ENCODE measurements around the gene PAQR5. TPM values are rescaled to one million over a fixed set of nuclear protein-coding genes. Genes with fewer than 3 reads are reported as not detected.

The PAQR5 gene
- total and polyA plus RNA-seq, 2 donors (not counting 3 experiments of a cell fraction or from before 2014, with no cell fraction given) = 0.08 to 0.09 TPM

DNA sequence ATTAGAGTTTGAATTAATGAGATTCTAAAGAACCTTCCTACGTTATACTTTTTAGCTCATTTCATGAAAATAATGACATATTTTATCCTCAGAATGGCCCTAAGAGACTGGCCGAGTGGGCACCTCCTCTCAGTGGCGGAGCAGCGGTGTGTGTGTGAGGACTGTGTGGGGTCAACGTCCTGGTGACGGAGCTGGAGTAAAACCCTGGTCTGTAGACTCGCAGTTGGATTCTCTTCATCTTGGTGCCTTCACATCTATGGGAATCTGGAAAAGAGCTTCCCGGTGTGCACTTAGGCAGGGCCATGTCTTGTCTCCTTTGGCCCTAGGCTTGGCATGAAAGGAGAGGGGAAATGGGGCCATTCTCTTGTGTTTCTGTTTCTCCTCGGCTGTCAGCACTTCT lies 21.4 kb upstream of the PAQR5 start:
- dilution Hi-C loops (cut with MboI; ENCODE audit: extremely low pct_ligation_motif_present, low sequenced_read_pairs) (no loop called here), intact Hi-C loops (cut with micrococcal nuclease) (no loop called here)
- Histone ChIP-seq H3K27ac (ENCODE audit: insufficient read depth, low read depth, low read length) (no peak overlapping the region), H3K9ac (replicated peaks; ENCODE audit: extremely low read depth, insufficient read depth, low read length) (no peak overlapping the region), H3K36me3 (ENCODE audit: control insufficient read depth in 2 of 2, extremely low read depth in 1 of 2, insufficient read depth in 2 of 2, low read length in 2 of 2) (no peaks in the 10 kb centered on the region), H3K4me2 (ENCODE audit: insufficient read depth, low read length) (no peak overlapping the region), H3K9me3 (replicated peaks; ENCODE audit: control insufficient read depth, insufficient read depth, low read length) (no peaks in the 10 kb centered on the region), H3K9me1 (replicated peaks; ENCODE audit: control insufficient read depth, extremely low read depth, insufficient read depth, low read length) (no peaks in the 10 kb centered on the region), H2AFZ (ENCODE audit: low read depth, low read length) (no peak overlapping the region), H3K27me3 (ENCODE audit: control insufficient read depth in 2 of 2, insufficient read depth in 2 of 2, low read length in 2 of 2) (no peaks in the 10 kb centered on the region), H4K20me1 (replicated peaks; ENCODE audit: control insufficient read depth, extremely low read depth, insufficient read depth, low read length) (no peaks in the 10 kb centered on the region), H3K4me3 (replicated peaks in 1 of 3; ENCODE audit: insufficient read depth in 1 of 3, low read depth in 1 of 3, low read length in 3 of 3) (no peak overlapping the region), H3K79me2 (ENCODE audit: control insufficient read depth, insufficient read depth, low read length) (no peaks in the 10 kb centered on the region), H3K4me1 (ENCODE audit: control insufficient read depth, extremely low read depth, insufficient read depth, low read length) (no peaks in the 10 kb centered on the region)
- FAIRE-seq = no peak
- TF ChIP-seq, protein P1, sequence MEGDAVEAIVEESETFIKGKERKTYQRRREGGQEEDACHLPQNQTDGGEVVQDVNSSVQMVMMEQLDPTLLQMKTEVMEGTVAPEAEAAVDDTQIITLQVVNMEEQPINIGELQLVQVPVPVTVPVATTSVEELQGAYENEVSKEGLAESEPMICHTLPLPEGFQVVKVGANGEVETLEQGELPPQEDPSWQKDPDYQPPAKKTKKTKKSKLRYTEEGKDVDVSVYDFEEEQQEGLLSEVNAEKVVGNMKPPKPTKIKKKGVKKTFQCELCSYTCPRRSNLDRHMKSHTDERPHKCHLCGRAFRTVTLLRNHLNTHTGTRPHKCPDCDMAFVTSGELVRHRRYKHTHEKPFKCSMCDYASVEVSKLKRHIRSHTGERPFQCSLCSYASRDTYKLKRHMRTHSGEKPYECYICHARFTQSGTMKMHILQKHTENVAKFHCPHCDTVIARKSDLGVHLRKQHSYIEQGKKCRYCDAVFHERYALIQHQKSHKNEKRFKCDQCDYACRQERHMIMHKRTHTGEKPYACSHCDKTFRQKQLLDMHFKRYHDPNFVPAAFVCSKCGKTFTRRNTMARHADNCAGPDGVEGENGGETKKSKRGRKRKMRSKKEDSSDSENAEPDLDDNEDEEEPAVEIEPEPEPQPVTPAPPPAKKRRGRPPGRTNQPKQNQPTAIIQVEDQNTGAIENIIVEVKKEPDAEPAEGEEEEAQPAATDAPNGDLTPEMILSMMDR (IDR thresholded peaks at IDR 0.05; ENCODE audit: extremely low read depth in 1 of 2, insufficient read depth in 1 of 2, low read depth in 1 of 2, low read length in 2 of 2) = no peak
- no peak for TF ChIP-seq MYC (IDR thresholded peaks at IDR 0.05; ENCODE audit: low read depth, low read length)
- no peak for TF ChIP-seq GATA2 (IDR thresholded peaks at IDR 0.05; ENCODE audit: insufficient read depth, insufficient read length, low read depth, low read length)
- no peak for TF ChIP-seq FOS (IDR thresholded peaks at IDR 0.05; ENCODE audit: borderline replicate concordance, insufficient read depth, low read length)
- TF ChIP-seq JUN (IDR thresholded peaks at IDR 0.05; ENCODE audit: borderline replicate concordance, insufficient read depth, insufficient read length, low read depth) = no peak
- no peak for TF ChIP-seq POLR2A (IDR thresholded peaks at IDR 0.05; ENCODE audit: low read depth, low read length)
- TF ChIP-seq, protein P2, sequence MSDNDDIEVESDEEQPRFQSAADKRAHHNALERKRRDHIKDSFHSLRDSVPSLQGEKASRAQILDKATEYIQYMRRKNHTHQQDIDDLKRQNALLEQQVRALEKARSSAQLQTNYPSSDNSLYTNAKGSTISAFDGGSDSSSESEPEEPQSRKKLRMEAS (IDR thresholded peaks at IDR 0.05; ENCODE audit: insufficient read depth, insufficient read length) = no peak
- TF ChIP-seq POLR2AphosphoS5 (IDR thresholded peaks at IDR 0.05; ENCODE audit: insufficient read depth, low read depth, low read length) = no peak
- no peak for TF ChIP-seq EZH2 (IDR thresholded peaks at IDR 0.05; ENCODE audit: borderline replicate concordance, low read depth, low read length, severe bottlenecking)
- CTCF ChIA-PET = interaction anchor here (0.7 to 1.9 kb wide), 5 partner anchors 12 to 117 kb away, joined by 3 to 6 read pairs (median 4); no protein-coding TSS in a partner anchor
- POLR2A ChIA-PET = no interaction called here
- no TSS peak for BruUV-seq (replicated peaks)
- no peak for DNase-seq (ENCODE audit: low read depth, low spot score)

All from endothelial cell of umbilical vein (primary cell).